Peyer's patch (tissue), 4 donors: ENCODE measurements around the gene CDK5R2. TPM values are rescaled to one million over a fixed set of nuclear protein-coding genes. Genes with fewer than 3 reads are reported as not detected.

Experiments
- DNase-seq, 3 donors: peaks; one replicate each; pipeline ENCODE4 v3.0.0-alpha.2; 2017 to 2019
- H3K27ac ChIP-seq, 4 donors: fragments of 200-600 bp; sonication (generic); one replicate each; pipeline ENCODE4 v1.5.1; 2016 to 2019
- H3K27me3 ChIP-seq, 2 donors: fragments of 200-600 bp; sonication (generic); one replicate each; pipeline ENCODE4 v1.5.1; 2019
- H3K36me3 ChIP-seq, 3 donors: fragments of 200-600 bp; sonication (generic); one replicate each; pipeline ENCODE4 v1.5.1; 2016 to 2019
- H3K4me1 ChIP-seq, 4 donors: fragments of 200-600 bp; sonication (generic); one replicate each; pipeline ENCODE4 v1.5.1; 2016 to 2019
- H3K4me3 ChIP-seq, 4 donors: fragments of 200-600 bp; sonication (generic); 1 replicate in 3 of 4; 2 replicates in 1 of 4; pipeline ENCODE4 v1.5.1; 2016 to 2019; ENCODE audit warnings: mild to moderate bottlenecking in 1 of 4
- H3K9me3 ChIP-seq, 4 donors: fragments of 200-600 bp; sonication (generic); one replicate each; pipeline ENCODE4 v1.5.1; 2016 to 2019; ENCODE audit warnings: mild to moderate bottlenecking in 1 of 4
- POLR2A ChIP-seq, 2 donors: fragments of 450-650 bp; IDR thresholded peaks; one replicate each; pipeline ENCODE4 v1.5.1; 2017; ENCODE audit warnings: antibody characterized with exemption in 2 of 2, mild to moderate bottlenecking in 2 of 2, moderate library complexity in 2 of 2
- total RNA-seq, 4 donors: library from RNA; depleted of rRNA; stranded (reverse); fragments of >200 nt; gene quantifications; one replicate each; pipeline ENCODE4 v1.1.0, GENCODE V29; 2016
- TF ChIP-seq, protein P1 (sequence below), 6 experiments: fragments of 450-650 bp in 4 of 6; fragments of 200-600 bp in 2 of 6; sonication (generic) in 1 of 6; IDR thresholded peaks; one replicate each; pipeline ENCODE4 v1.5.1; 2017 to 2019; ENCODE audit warnings: antibody characterized with exemption in 6 of 6, mild to moderate bottlenecking in 3 of 6, moderate library complexity in 1 of 6

CDK5R2 gene
- total RNA-seq, 4 donors from 2014 or later = 0.54 to 1.1 (median 0.95) TPM; not detected in 1

- peak in 1 of 2 donors; percentile 19 for TF ChIP-seq POLR2A (IDR thresholded peaks at IDR 0.05)
- TF ChIP-seq, protein P1, sequence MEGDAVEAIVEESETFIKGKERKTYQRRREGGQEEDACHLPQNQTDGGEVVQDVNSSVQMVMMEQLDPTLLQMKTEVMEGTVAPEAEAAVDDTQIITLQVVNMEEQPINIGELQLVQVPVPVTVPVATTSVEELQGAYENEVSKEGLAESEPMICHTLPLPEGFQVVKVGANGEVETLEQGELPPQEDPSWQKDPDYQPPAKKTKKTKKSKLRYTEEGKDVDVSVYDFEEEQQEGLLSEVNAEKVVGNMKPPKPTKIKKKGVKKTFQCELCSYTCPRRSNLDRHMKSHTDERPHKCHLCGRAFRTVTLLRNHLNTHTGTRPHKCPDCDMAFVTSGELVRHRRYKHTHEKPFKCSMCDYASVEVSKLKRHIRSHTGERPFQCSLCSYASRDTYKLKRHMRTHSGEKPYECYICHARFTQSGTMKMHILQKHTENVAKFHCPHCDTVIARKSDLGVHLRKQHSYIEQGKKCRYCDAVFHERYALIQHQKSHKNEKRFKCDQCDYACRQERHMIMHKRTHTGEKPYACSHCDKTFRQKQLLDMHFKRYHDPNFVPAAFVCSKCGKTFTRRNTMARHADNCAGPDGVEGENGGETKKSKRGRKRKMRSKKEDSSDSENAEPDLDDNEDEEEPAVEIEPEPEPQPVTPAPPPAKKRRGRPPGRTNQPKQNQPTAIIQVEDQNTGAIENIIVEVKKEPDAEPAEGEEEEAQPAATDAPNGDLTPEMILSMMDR (IDR thresholded peaks at IDR 0.05) = peak; percentile 41 to 96 (median 92)
- Histone ChIP-seq H3K27me3 (peaks cover 3 to 49% of the 10 kb centered on the region in 2 donors), H3K4me3 (peak overlapping the region in 2 of 4 donors; percentile 32 to 37), H3K4me1 (peaks cover 0 to 45% (median 11%) of the 10 kb centered on the region in 4 donors), H3K36me3 (no peaks in the 10 kb centered on the region), H3K9me3 (no peaks in the 10 kb centered on the region), H3K27ac (no peak overlapping the region)
- DNase-seq = peak; percentile 71 to 93 (median 92)
Measured at GRCh38 chr2:218979846-218980734, 20.6 kb downstream of the CDK5R2 start.

DNA sequence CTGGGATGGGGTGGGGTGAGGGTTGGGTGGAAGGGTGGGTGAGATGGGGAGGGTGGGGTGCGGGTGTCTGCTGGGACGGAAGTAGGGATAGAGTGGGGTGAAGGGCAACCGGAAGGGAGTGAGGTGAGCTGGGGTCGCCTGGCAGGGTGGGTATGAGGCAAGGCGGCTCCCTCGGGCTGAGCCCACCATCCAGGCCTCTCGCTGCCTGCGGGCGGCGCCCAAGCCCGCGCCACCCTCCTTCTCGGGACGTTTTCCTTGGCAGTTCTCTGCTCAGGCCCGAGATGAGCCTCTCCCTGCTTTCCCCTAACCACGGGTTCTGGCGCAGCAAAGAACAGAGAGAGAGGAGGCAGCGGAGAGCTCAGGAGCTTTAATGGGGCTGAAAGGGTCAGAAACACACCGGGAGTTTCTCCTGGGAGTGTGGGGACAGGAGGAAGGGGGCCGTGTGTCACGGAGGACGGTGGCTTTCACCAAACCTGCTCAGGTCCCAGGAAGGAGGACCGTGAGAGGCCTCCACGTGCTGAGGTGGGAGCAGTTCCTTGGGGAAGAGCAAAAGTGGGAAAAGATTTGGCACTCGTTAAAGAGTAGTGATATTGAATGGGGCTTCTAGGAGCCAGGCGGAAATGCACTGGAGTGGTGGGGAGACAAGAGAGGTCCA is 21.4 kb downstream of the CDK5R2 start:
- no peaks in the 10 kb centered on the region for H3K9me3 ChIP-seq
- H3K27me3 ChIP-seq = peaks cover 3 to 56% of the 10 kb centered on the region in 2 donors
- TF ChIP-seq, protein P1 (IDR thresholded peaks at IDR 0.05) = no peak
- no peak for TF ChIP-seq POLR2A (IDR thresholded peaks at IDR 0.05)
- DNase-seq = peak in 1 of 3 donors; percentile 42
- no peaks in the 10 kb centered on the region for H3K36me3 ChIP-seq
- peak overlapping the region in 2 of 4 donors; percentile 34 to 40 for H3K4me3 ChIP-seq
- no peak overlapping the region for H3K27ac ChIP-seq
- peaks cover 0 to 52% (median 12%) of the 10 kb centered on the region in 4 donors for H3K4me1 ChIP-seq

DNA sequence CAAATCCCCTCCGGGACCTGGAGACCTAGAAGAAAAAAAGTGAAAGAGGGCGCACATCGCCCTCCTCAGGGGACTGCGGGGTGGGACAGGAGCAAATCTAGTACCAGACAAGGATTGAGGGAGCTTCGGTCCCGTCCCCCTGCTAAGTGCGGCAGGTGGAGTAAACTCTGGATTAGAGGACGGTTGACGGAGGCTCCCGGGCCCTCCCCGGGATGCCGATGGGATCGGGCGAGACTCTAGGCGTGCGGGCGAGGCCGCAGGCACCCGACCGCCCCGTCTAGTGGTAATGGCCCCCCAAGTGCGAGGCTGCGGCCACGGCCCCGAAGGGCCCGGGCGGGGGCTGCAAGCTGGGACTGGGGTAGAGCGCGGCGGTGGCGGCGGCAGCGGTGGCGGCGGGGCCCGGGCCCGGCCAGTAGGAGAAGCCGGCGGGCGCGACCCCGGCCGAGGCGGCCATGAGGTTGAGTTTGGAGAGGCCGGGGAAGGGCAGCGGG is 22.0 kb downstream of the CDK5R2 start:
- peak in 1 of 3 donors; percentile 53 for DNase-seq
- Histone ChIP-seq H3K36me3 (no peaks in the 10 kb centered on the region), H3K27me3 (peaks cover 3 to 62% of the 10 kb centered on the region in 2 donors), H3K4me1 (peaks cover 0 to 52% (median 12%) of the 10 kb centered on the region in 4 donors), H3K9me3 (no peaks in the 10 kb centered on the region), H3K4me3 (peak overlapping the region in 3 of 4 donors; percentile 34 to 40 (median 39)), H3K27ac (no peak overlapping the region)
- TF ChIP-seq POLR2A (IDR thresholded peaks at IDR 0.05) = no peak
- TF ChIP-seq, protein P1 (IDR thresholded peaks at IDR 0.05) = no peak

- H3K27ac ChIP-seq = no peak overlapping the region
- peaks cover 3 to 68% of the 10 kb centered on the region in 2 donors for H3K27me3 ChIP-seq
- DNase-seq = peak in 2 of 3 donors; percentile 68
- peak overlapping the region in 3 of 4 donors; percentile 34 to 40 (median 39) for H3K4me3 ChIP-seq
- H3K36me3 ChIP-seq = no peaks in the 10 kb centered on the region
- peaks cover 0 to 52% (median 12%) of the 10 kb centered on the region in 4 donors for H3K4me1 ChIP-seq
- no peaks in the 10 kb centered on the region for H3K9me3 ChIP-seq
- TF ChIP-seq, protein P1 (IDR thresholded peaks at IDR 0.05) = no peak
- TF ChIP-seq POLR2A (IDR thresholded peaks at IDR 0.05) = no peak
Measured at GRCh38 chr2:218981881-218982585, 22.6 kb downstream of the CDK5R2 start.
